B cell (primary cell): ENCODE measurements around the gene GPC5. TPM values are rescaled to one million over a fixed set of nuclear protein-coding genes. Genes with fewer than 3 reads are reported as not detected.

Source experiments
- ATAC-seq: fragments of 200-7000 bp; cut with Tn5 transposase; one replicate; pipeline ENCODE4 v1.10.0; 2021; ENCODE audit warnings: low read depth, mild to moderate bottlenecking, moderate number of reproducible peaks, moderate library complexity
- CTCF ChIA-PET: fragments of 350-600 bp; sonication (Branson Sonifier 250); formaldehyde crosslinking; loops from one replicate; lab custom pipeline; 2021; ENCODE audit warnings: antibody characterized with exemption, inconsistent platforms; lab: Charles Lee
- POLR2A ChIA-PET: fragments of 350-600 bp; sonication (Branson Sonifier 250); formaldehyde crosslinking; loops from one replicate; lab custom pipeline; 2021; ENCODE audit warnings: antibody characterized with exemption; lab: Charles Lee
- DNase-seq: peaks from one replicate; pipeline ENCODE4 v3.0.0; 2013
- H2AFZ ChIP-seq: 2 replicates; pipeline ENCODE4 v1.6.1; 2012; ENCODE audit warnings: mild to moderate bottlenecking, low read depth, low read length; ENCODE audit not compliant: insufficient read depth, poor library complexity, severe bottlenecking
- H3K27ac ChIP-seq, 2 donors: 1 replicate in 1 of 2; 2 replicates in 1 of 2; pipeline ENCODE4 v1.5.1; 2012 to 2013; ENCODE audit warnings: low read length in 2 of 2, mild to moderate bottlenecking in 2 of 2, moderate library complexity in 1 of 2
- H3K27me3 ChIP-seq, 4 experiments: fragments of 200-600 bp in 1 of 4; sonication (generic) in 1 of 4; replicated peaks in 1 of 4; 1 replicate in 2 of 4; 2 replicates in 2 of 4; pipeline versions ENCODE4 v1.6.1 to v1.7.0; 2013 to 2016; ENCODE audit warnings: low read length in 3 of 4, mild to moderate bottlenecking in 2 of 4, mixed read lengths in 1 of 4, moderate library complexity in 1 of 4; ENCODE audit not compliant: insufficient read depth in 4 of 4, control insufficient read depth in 3 of 4; ENCODE audit errors: control extremely low read depth in 1 of 4
- H3K36me3 ChIP-seq, 2 experiments: replicated peaks in 1 of 2; 1 replicate in 1 of 2; 2 replicates in 1 of 2; pipeline versions ENCODE4 v1.6.1 to v1.7.1; 2013; ENCODE audit warnings: low read length in 1 of 2; ENCODE audit not compliant: insufficient read depth in 2 of 2, control insufficient read depth in 1 of 2; ENCODE audit errors: control extremely low read depth in 1 of 2, extremely low read depth in 1 of 2
- H3K4me1 ChIP-seq, 2 donors: fragments of 200-600 bp in 1 of 2; sonication (generic) in 1 of 2; 1 replicate in 1 of 2; 2 replicates in 1 of 2; pipeline versions ENCODE4 v1.5.1 to v1.6.1; 2013 to 2017; ENCODE audit warnings: low read length in 2 of 2; ENCODE audit not compliant: control insufficient read depth in 2 of 2, insufficient read depth in 2 of 2
- H3K4me2 ChIP-seq: replicated peaks from 2 replicates; pipeline ENCODE3; 2012; ENCODE audit warnings: mild to moderate bottlenecking, low read depth, low read length; ENCODE audit not compliant: poor library complexity, severe bottlenecking
- H3K4me3 ChIP-seq, 5 experiments: fragments of 200-600 bp in 1 of 5; sonication (generic) in 1 of 5; 1 replicate in 3 of 5; 2 replicates in 2 of 5; pipeline versions ENCODE4 v1.5.1 to v1.7.0; 2011 to 2016; ENCODE audit warnings: low read length in 4 of 5, mild to moderate bottlenecking in 4 of 5, low read depth in 2 of 5, control low read depth in 1 of 5, moderate library complexity in 1 of 5; ENCODE audit not compliant: insufficient read depth in 1 of 5; ENCODE audit errors: control extremely low read depth in 1 of 5, extremely low read depth in 1 of 5
- H3K79me2 ChIP-seq: fragments of 200-600 bp; sonication (generic); one replicate; pipeline ENCODE4 v1.6.0; 2016; ENCODE audit warnings: low read length; ENCODE audit not compliant: control insufficient read depth, insufficient read depth
- H3K9ac ChIP-seq: fragments of 200-600 bp; sonication (generic); 2 replicates; pipeline ENCODE4 v1.6.1; 2017; ENCODE audit warnings: mild to moderate bottlenecking, low read length, moderate library complexity
- H3K9me3 ChIP-seq, 3 donors: one replicate each; pipeline versions ENCODE4 v1.6.1 to v1.7.1; 2013; ENCODE audit warnings: low read length in 2 of 3; ENCODE audit not compliant: control insufficient read depth in 2 of 3, insufficient read depth in 1 of 3; ENCODE audit errors: control extremely low read depth in 1 of 3
- H4K20me1 ChIP-seq: 2 replicates; pipeline ENCODE4 v1.6.0; 2012; ENCODE audit warnings: mild to moderate bottlenecking, low read length; ENCODE audit not compliant: insufficient read depth, control insufficient read depth, poor library complexity, severe bottlenecking
- H3K27ac Mint-ChIP-seq: one replicate; pipeline ENCODE4 v1.8.0; 2021; ENCODE audit warnings: mixed read lengths
- H3K27me3 Mint-ChIP-seq: one replicate; pipeline ENCODE4 v1.8.0; 2021; ENCODE audit warnings: mixed read lengths
- H3K4me1 Mint-ChIP-seq: one replicate; pipeline ENCODE4 v1.8.0; 2021; ENCODE audit warnings: mixed read lengths
- H3K4me3 Mint-ChIP-seq: one replicate; pipeline ENCODE4 v1.8.0; 2021; ENCODE audit warnings: mixed read lengths
- H3K9me3 Mint-ChIP-seq: one replicate; pipeline ENCODE4 v1.8.0; 2022; ENCODE audit warnings: mixed read lengths; ENCODE audit not compliant: insufficient read depth
- EZH2 ChIP-seq: IDR thresholded peaks from 2 replicates; pipeline ENCODE4 v1.6.1; 2012; ENCODE audit warnings: borderline replicate concordance, low read depth, mild to moderate bottlenecking, moderate library complexity, low read length; ENCODE audit not compliant: insufficient read depth, poor library complexity, severe bottlenecking
- WGBS: methylation state at CpG from one replicate; pipeline ENCODE4 v1.1.5; 2013; ENCODE audit warnings: missing lambda C conversion rate; ENCODE audit not compliant: insufficient coverage; 5-methylcytosine and 5-hydroxymethylcytosine counted together
- intact Hi-C: fragments of 100-400 bp; cut with micrococcal nuclease; formaldehyde crosslinking; loops from one replicate; pipeline ENCODE4 v1.10.0; 2022
- polyA plus RNA-seq: library from polyadenylated mRNA; depleted of rRNA; stranded (reverse); fragments of >200 nt; gene quantifications from 2 replicates; pipeline ENCODE4 v1.2.3, GENCODE V29; 2012
- total RNA-seq, 2 donors: library from RNA; stranded (reverse); fragments of 120-200 nt in 1 of 2; gene quantifications; 1 replicate in 1 of 2; 2 replicates in 1 of 2; pipeline versions ENCODE4 v1.2.3 to v1.2.4, GENCODE V29; 2013 to 2022
- TF ChIP-seq, protein P1 (sequence below): fragments of 200-600 bp; IDR thresholded peaks from one replicate; pipeline ENCODE4 v1.8.0; 2022; ENCODE audit warnings: antibody characterized with exemption, mild to moderate bottlenecking

Gene GPC5
- total and polyA plus RNA-seq, 2 donors (not counting 1 experiment from before 2014, with no cell fraction given), result 0.15 to 0.30 TPM

DNA sequence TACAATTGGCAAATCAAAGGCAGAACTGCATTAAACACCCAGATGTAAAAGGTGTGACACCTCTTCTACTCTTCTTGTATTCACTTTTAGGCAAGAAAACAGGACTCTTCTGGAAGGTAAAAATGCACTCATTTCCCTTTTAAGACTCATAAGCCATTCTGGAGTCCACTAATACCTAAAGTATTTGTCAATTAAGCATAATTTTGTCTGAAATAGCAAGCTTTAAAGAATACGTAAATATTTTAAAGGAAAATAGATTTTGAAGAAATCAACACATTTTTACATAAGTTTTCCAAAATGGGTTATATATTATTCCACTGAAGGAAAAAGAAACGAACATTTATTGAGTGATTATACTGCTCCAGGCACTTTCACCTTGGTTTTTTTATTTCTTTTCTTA, 1166.5 kb downstream of the GPC5 start:
- Histone ChIP-seq H3K4me3 (no peak overlapping the region), H3K27ac (no peak overlapping the region), H3K4me2 (no peak overlapping the region), H3K9ac (no peak overlapping the region), H3K9me3 (no peaks in the 10 kb centered on the region), H3K4me1 (no peaks in the 10 kb centered on the region), H3K79me2 (no peaks in the 10 kb centered on the region), H2AFZ (no peak overlapping the region), H3K27me3 (no peaks in the 10 kb centered on the region), H3K36me3 (no peaks in the 10 kb centered on the region), H4K20me1 (no peaks in the 10 kb centered on the region)
- Mint-ChIP-seq H3K4me3 (no peak overlapping the region), H3K27ac (no peak overlapping the region), H3K9me3 (no peaks in the 10 kb centered on the region), H3K4me1 (no peaks in the 10 kb centered on the region), H3K27me3 (no peaks in the 10 kb centered on the region)
- no peak for TF ChIP-seq EZH2
- TF ChIP-seq, protein P1, sequence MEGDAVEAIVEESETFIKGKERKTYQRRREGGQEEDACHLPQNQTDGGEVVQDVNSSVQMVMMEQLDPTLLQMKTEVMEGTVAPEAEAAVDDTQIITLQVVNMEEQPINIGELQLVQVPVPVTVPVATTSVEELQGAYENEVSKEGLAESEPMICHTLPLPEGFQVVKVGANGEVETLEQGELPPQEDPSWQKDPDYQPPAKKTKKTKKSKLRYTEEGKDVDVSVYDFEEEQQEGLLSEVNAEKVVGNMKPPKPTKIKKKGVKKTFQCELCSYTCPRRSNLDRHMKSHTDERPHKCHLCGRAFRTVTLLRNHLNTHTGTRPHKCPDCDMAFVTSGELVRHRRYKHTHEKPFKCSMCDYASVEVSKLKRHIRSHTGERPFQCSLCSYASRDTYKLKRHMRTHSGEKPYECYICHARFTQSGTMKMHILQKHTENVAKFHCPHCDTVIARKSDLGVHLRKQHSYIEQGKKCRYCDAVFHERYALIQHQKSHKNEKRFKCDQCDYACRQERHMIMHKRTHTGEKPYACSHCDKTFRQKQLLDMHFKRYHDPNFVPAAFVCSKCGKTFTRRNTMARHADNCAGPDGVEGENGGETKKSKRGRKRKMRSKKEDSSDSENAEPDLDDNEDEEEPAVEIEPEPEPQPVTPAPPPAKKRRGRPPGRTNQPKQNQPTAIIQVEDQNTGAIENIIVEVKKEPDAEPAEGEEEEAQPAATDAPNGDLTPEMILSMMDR, result no peak
- ATAC-seq (no peak), DNase-seq (no peak)
- CTCF ChIA-PET, result no interaction called here
- intact Hi-C loops, result no loop called here
- WGBS, result no CpG with 5 or more reads among the region's 2 CpGs
- POLR2A ChIA-PET, result no interaction called here

DNA sequence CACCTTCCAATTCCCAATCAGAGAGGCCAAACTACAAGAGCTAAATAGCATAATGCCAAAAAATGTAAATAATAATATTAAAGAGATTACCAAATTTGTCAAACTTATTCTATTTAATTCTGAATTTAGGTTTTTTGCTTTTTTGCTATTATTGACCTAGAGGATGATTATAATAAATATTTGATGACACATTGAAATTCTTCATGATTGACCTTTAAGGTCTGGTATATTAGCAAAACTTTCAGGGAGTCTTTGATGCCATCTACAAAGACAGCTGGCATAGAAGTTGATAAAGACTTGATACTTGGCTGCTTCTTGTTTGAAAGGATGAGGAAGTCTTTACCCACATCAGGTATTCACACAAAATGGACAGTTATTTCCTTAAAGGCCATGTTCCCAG, 1168.3 kb downstream of the GPC5 start:
- H3K4me1 Mint-ChIP-seq, result no peaks in the 10 kb centered on the region
- no peak for ATAC-seq
- Histone ChIP-seq H3K79me2 (no peaks in the 10 kb centered on the region), H3K9me3 (no peaks in the 10 kb centered on the region), H3K36me3 (no peaks in the 10 kb centered on the region), H3K27me3 (no peaks in the 10 kb centered on the region), H3K27ac (no peak overlapping the region), H3K4me2 (no peak overlapping the region), H4K20me1 (no peaks in the 10 kb centered on the region), H3K4me1 (no peaks in the 10 kb centered on the region), H2AFZ (no peak overlapping the region), H3K9ac (no peak overlapping the region), H3K4me3 (no peak overlapping the region)
- H3K27ac Mint-ChIP-seq, result no peak overlapping the region
- TF ChIP-seq, protein P1, result no peak
- TF ChIP-seq EZH2, result no peak
- no peak for DNase-seq
- no peak overlapping the region for H3K4me3 Mint-ChIP-seq
- ChIA-PET POLR2A (no interaction called here), CTCF (no interaction called here)
- intact Hi-C loops, result no loop called here
- no peaks in the 10 kb centered on the region for H3K9me3 Mint-ChIP-seq
- no peaks in the 10 kb centered on the region for H3K27me3 Mint-ChIP-seq
